ENCODE results near the gene SCOC. TPM values are rescaled to one million over a fixed set of nuclear protein-coding genes. Genes with fewer than 3 reads are reported as not detected.

SCOC gene
- total and polyA plus RNA-seq, 9 of the 15 experiments (the other 6 are each of a cell fraction or from before 2014, with no cell fraction given), result 16.8 to 110 (median 46.7) TPM

DNA sequence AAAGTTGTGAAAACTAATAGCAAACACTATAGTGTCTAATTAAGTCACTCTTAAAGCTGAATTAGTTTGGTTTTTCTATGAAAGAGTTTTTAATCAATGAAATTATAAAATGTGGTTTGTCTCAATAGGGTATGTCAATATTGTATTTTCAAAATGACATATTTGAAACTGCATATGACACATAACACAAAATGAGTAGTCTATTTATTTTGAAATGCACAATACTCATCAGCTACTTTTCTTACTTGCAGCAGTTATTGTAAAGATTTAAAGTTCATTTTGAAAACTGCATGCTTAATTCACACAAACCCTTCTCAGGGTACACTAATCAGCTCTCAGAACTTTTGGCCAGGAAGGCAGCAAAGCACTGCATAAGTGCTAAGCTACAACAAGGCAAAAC lies 32.8 kb downstream of the SCOC start (continued):
- TF ChIP-seq, protein P1, sequence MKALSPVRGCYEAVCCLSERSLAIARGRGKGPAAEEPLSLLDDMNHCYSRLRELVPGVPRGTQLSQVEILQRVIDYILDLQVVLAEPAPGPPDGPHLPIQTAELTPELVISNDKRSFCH (CRISPR knock-in tag; IDR thresholded peaks at IDR 0.05), result no peak
- TF ChIP-seq, protein P1 (tag; IDR thresholded peaks at IDR 0.05), result no peak
- TF ChIP-seq, protein P2, sequence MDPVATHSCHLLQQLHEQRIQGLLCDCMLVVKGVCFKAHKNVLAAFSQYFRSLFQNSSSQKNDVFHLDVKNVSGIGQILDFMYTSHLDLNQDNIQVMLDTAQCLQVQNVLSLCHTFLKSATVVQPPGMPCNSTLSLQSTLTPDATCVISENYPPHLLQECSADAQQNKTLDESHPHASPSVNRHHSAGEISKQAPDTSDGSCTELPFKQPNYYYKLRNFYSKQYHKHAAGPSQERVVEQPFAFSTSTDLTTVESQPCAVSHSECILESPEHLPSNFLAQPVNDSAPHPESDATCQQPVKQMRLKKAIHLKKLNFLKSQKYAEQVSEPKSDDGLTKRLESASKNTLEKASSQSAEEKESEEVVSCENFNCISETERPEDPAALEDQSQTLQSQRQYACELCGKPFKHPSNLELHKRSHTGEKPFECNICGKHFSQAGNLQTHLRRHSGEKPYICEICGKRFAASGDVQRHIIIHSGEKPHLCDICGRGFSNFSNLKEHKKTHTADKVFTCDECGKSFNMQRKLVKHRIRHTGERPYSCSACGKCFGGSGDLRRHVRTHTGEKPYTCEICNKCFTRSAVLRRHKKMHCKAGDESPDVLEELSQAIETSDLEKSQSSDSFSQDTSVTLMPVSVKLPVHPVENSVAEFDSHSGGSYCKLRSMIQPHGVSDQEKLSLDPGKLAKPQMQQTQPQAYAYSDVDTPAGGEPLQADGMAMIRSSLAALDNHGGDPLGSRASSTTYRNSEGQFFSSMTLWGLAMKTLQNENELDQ (CRISPR knock-in tag; IDR thresholded peaks at IDR 0.05; ENCODE audit: borderline replicate concordance), result no peak
- TF ChIP-seq KHSRP (IDR thresholded peaks at IDR 0.05) (no peak), CTBP1 (IDR thresholded peaks at IDR 0.05; ENCODE audit: borderline replicate concordance) (no peak), TCF3 (CRISPR knock-in tag; IDR thresholded peaks at IDR 0.05) (no peak), CBFB (CRISPR knock-in tag; IDR thresholded peaks at IDR 0.05) (no peak), JUND (IDR thresholded peaks at IDR 0.05; ENCODE audit: borderline replicate concordance, low read depth, low read length) (no peak), JUND (tag; IDR thresholded peaks at IDR 0.05; ENCODE audit: borderline replicate concordance, low read depth, low read length) (no peak), PHTF2 (CRISPR knock-in tag; IDR thresholded peaks at IDR 0.05) (no peak)
- TF ChIP-seq, protein P3, sequence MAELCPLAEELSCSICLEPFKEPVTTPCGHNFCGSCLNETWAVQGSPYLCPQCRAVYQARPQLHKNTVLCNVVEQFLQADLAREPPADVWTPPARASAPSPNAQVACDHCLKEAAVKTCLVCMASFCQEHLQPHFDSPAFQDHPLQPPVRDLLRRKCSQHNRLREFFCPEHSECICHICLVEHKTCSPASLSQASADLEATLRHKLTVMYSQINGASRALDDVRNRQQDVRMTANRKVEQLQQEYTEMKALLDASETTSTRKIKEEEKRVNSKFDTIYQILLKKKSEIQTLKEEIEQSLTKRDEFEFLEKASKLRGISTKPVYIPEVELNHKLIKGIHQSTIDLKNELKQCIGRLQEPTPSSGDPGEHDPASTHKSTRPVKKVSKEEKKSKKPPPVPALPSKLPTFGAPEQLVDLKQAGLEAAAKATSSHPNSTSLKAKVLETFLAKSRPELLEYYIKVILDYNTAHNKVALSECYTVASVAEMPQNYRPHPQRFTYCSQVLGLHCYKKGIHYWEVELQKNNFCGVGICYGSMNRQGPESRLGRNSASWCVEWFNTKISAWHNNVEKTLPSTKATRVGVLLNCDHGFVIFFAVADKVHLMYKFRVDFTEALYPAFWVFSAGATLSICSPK (IDR thresholded peaks at IDR 0.05; ENCODE audit: borderline replicate concordance), result no peak
